Myocyte (in vitro differentiated cells): ENCODE measurements around the gene LIN7A. TPM values are rescaled to one million over a fixed set of nuclear protein-coding genes. Genes with fewer than 3 reads are reported as not detected.
"Not testable (repeated sequence)": the region's sequence is repeated elsewhere in the genome, so short reads cannot be mapped to it uniquely, and the experiment has no call there.

Experiments
- DNase-seq: peaks from one replicate; pipeline ENCODE4 v3.0.0-alpha.2; 2012; ENCODE audit warnings: low read depth
- total RNA-seq: library from RNA; depleted of rRNA; stranded (reverse); fragments of >200 nt; gene quantifications from 2 replicates; pipeline ENCODE4 v1.2.3, GENCODE V29; 2014

The LIN7A gene
- total RNA-seq, 1 donor from 2014 or later: 0.21 TPM

- DNase-seq: no peak
Measured at GRCh38 chr12:80811957-80812708, 125.6 kb downstream of the LIN7A start.

- DNase-seq: no peak
Measured at GRCh38 chr12:80810874-80811273, 126.9 kb downstream of the LIN7A start.

GRCh38 chr12:80807640-80808288, 130.0 kb downstream of the LIN7A start:
- DNase-seq: no peak

GRCh38 chr12:80805106-80805505, 132.6 kb downstream of the LIN7A start:
- DNase-seq: no peak

- no peak for DNase-seq
Measured at GRCh38 chr12:80802652-80803400, 134.9 kb downstream of the LIN7A start.

- no peak for DNase-seq
Measured at GRCh38 chr12:80798281-80798680, 139.5 kb downstream of the LIN7A start.

- DNase-seq: no peak
Measured at GRCh38 chr12:80794551-80794950, 143.2 kb downstream of the LIN7A start.

GRCh38 chr12:80792861-80793260, 144.9 kb downstream of the LIN7A start:
- no peak for DNase-seq

GRCh38 chr12:80791863-80792262, 145.9 kb downstream of the LIN7A start:
- DNase-seq: no peak

- DNase-seq: not testable (repeated sequence)
Measured at GRCh38 chr12:80788407-80788806, 149.3 kb downstream of the LIN7A start.

GRCh38 chr12:80782963-80783470, 154.7 kb downstream of the LIN7A start:
- DNase-seq: not testable (repeated sequence)

GRCh38 chr12:80781313-80781712, 156.4 kb downstream of the LIN7A start:
- no peak for DNase-seq

- DNase-seq: no peak
Measured at GRCh38 chr12:80780746-80781145, 157.0 kb downstream of the LIN7A start.

- peak; percentile 84 for DNase-seq
Measured at GRCh38 chr12:80778005-80778541, 159.7 kb downstream of the LIN7A start.

- DNase-seq: no peak
Measured at GRCh38 chr12:80777587-80777986, 160.1 kb downstream of the LIN7A start.

- no peak for DNase-seq
Measured at GRCh38 chr12:80776706-80777105, 161.0 kb downstream of the LIN7A start.

- DNase-seq: no peak
Measured at GRCh38 chr12:80770958-80771357, 166.8 kb downstream of the LIN7A start.

GRCh38 chr12:80769553-80770140, 168.1 kb downstream of the LIN7A start:
- DNase-seq: no peak

- DNase-seq: no peak
Measured at GRCh38 chr12:80766897-80767296, 170.8 kb downstream of the LIN7A start.

- DNase-seq: no peak
Measured at GRCh38 chr12:80766210-80766609, 171.5 kb downstream of the LIN7A start.

GRCh38 chr12:80763874-80764273, 173.9 kb downstream of the LIN7A start:
- peak; percentile 74 for DNase-seq
